ENCODE measurements around the gene PLCB4.

DNA sequence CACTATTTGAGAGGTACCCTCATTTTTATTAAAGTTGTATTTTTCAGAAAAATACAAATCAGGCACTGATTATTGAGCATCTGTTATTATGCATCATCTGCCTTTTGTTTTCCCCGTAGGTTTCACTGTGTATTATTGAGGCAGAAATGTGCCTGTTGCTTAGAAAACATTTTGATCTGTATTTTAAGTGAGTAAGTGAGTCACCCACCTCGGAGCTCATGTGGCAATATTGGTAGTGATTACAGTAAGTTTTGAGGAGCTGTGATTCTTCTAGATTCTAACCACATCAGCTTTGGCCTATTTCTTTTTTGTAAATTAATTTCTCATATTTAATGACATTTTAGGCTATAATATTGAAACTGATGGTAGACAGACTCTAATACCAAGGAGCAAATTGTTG is 385.9 kb downstream of the PLCB4 start:
- TF ChIP-seq EZH2 (IDR thresholded peaks at IDR 0.05; ENCODE audit: low read depth) = no peak
- TF ChIP-seq, protein P1, sequence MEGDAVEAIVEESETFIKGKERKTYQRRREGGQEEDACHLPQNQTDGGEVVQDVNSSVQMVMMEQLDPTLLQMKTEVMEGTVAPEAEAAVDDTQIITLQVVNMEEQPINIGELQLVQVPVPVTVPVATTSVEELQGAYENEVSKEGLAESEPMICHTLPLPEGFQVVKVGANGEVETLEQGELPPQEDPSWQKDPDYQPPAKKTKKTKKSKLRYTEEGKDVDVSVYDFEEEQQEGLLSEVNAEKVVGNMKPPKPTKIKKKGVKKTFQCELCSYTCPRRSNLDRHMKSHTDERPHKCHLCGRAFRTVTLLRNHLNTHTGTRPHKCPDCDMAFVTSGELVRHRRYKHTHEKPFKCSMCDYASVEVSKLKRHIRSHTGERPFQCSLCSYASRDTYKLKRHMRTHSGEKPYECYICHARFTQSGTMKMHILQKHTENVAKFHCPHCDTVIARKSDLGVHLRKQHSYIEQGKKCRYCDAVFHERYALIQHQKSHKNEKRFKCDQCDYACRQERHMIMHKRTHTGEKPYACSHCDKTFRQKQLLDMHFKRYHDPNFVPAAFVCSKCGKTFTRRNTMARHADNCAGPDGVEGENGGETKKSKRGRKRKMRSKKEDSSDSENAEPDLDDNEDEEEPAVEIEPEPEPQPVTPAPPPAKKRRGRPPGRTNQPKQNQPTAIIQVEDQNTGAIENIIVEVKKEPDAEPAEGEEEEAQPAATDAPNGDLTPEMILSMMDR (conservative IDR thresholded peaks at IDR 0.05) = no peak

Measured in PC-9 (cell line).